ENCODE results near the gene SAMD4B.

DNA sequence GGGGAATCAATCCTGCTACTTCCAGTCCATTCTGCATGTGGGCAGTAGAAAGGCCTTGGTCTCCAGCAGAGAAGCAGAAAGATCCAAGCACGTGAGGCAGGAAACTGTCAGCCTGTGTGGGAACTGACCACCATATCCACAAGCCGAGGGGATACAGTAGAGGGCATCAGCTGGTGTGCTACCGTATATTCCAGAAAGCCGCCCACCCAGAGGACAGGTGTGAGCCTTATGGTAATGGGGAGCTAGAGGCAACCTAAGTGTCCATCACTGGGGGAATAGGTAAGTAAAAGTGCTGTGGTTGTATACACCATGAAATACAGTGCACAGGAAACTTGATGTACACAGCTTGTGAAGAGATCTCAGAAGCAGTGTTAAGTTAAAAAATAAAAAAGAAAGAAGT is 48.8 kb upstream of the SAMD4B start:
- TF ChIP-seq POLR2A (IDR thresholded peaks at IDR 0.05; ENCODE audit: low read depth, low read length) (no peak), POLR2AphosphoS5 (IDR thresholded peaks at IDR 0.05; ENCODE audit: low read depth, low read length) (no peak)

All from GM12892 (cell line).